GM12878 (cell line): Measurements from ENCODE around the gene CRYBG3.

Experiments
- CEBPB ChIP-seq, 2 experiments: fragments of 150-350 bp in 1 of 2; IDR thresholded peaks; 2 replicates each; pipeline ENCODE4 v1.6.1; 2012 to 2014; ENCODE audit warnings: low read depth in 2 of 2, low read length in 2 of 2, borderline replicate concordance in 1 of 2, inconsistent platforms in 1 of 2
- CTCF ChIP-seq, 3 experiments: IDR thresholded peaks in 2 of 3; conservative IDR thresholded peaks in 1 of 3; 2 replicates each; pipeline ENCODE4 v1.5.1; 2011; ENCODE audit warnings: low read depth in 3 of 3, low read length in 3 of 3, mild to moderate bottlenecking in 3 of 3, control low read depth in 2 of 3, moderate library complexity in 2 of 3, inconsistent platforms in 1 of 3, mixed read lengths in 1 of 3; ENCODE audit not compliant: control insufficient read depth in 2 of 3, insufficient read depth in 1 of 3; ENCODE audit errors: extremely low read depth in 1 of 3
- MXI1 ChIP-seq: fragments of 150-350 bp; IDR thresholded peaks from 2 replicates; pipeline ENCODE4 v1.6.1; 2011; ENCODE audit warnings: low read depth, mild to moderate bottlenecking, inconsistent platforms, low read length, improper control_type of control experiment
- MYC ChIP-seq: IDR thresholded peaks from 2 replicates; pipeline ENCODE4 v1.6.1; 2011; ENCODE audit warnings: mild to moderate bottlenecking, low read length, moderate library complexity, inconsistent platforms; ENCODE audit not compliant: insufficient read depth, insufficient replicate concordance, insufficient read length, severe bottlenecking
- NRF1 ChIP-seq: conservative IDR thresholded peaks from 2 replicates; pipeline ENCODE4 v1.6.1; 2011; ENCODE audit warnings: mild to moderate bottlenecking, low read depth, low read length, improper control_type of control experiment
- PAX5 ChIP-seq: IDR thresholded peaks from 2 replicates; pipeline ENCODE4 v1.6.1; 2011; ENCODE audit warnings: low read depth, low read length, borderline replicate concordance
- POLR2A ChIP-seq: IDR thresholded peaks from 2 replicates; pipeline ENCODE4 v1.6.1; 2011; ENCODE audit warnings: low read depth, mild to moderate bottlenecking, low read length
- SMAD1 ChIP-seq: fragments of 450-650 bp; IDR thresholded peaks from 2 replicates; pipeline ENCODE4 v1.6.1; 2018; ENCODE audit warnings: mild to moderate bottlenecking, low read depth; ENCODE audit not compliant: partially characterized antibody
- SP1 ChIP-seq: IDR thresholded peaks from one replicate; pipeline ENCODE4 v1.6.1; 2011; ENCODE audit warnings: low read depth, low read length
- TARDBP ChIP-seq: IDR thresholded peaks from 2 replicates; pipeline ENCODE4 v1.6.1; 2016; ENCODE audit warnings: borderline replicate concordance
- USF2 ChIP-seq: IDR thresholded peaks from 2 replicates; pipeline ENCODE4 v1.6.1; 2011; ENCODE audit warnings: low read depth, low read length, improper control_type of control experiment, borderline replicate concordance
- ZNF622 ChIP-seq: fragments of 450-650 bp; IDR thresholded peaks from 2 replicates; pipeline ENCODE4 v1.6.1; 2017; ENCODE audit warnings: mild to moderate bottlenecking, inconsistent platforms

GRCh38 chr3:97884586-97885123 lies 62.8 kb downstream of the CRYBG3 start:
- TF ChIP-seq CTCF (IDR thresholded peaks at IDR 0.05 in 2 of 3, conservative IDR thresholded peaks at IDR 0.05 in 1 of 3; ENCODE audit: control insufficient read depth in 2 of 3, extremely low read depth in 1 of 3, insufficient read depth in 1 of 3, low read depth in 3 of 3, low read length in 3 of 3) (no peak), CEBPB (IDR thresholded peaks at IDR 0.05; ENCODE audit: borderline replicate concordance in 1 of 2, low read depth in 2 of 2, low read length in 2 of 2) (no peak), USF2 (no peak), SMAD1 (no peak), NRF1 (no peak), MYC (no peak), TARDBP (no peak), ZNF622 (no peak), POLR2A (no peak), MXI1 (no peak), SP1 (no peak), PAX5 (no peak)
